Activated CD8-positive, alpha-beta memory T cell treated with anti-CD3 and anti-CD28 coated beads, Interleukin-2, amount 50 U/mL, for 4 hours (primary cell): ENCODE results near the gene SETDB2.

Experiments used
- DNase-seq: peaks from one replicate; pipeline ENCODE4 v3.0.0-alpha.2; 2020

Gene SETDB2

DNA sequence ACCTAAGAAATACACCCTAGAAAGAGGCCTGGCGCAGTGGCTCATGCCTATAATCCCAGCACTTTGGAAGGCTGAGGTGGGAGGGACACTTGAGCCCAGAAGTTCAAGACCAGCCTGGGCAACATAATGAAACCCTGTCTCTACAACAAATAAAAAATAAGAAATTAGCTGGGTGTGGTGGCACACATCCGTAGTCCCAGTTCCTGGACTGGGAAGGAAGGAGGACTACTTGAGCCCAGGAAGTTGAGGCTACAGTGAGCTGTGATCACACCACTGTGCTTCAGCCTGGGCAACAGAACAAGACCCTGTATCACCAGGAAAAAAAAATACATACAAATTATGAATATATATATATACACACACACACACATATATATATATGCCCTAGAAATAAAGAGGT is 94.3 kb downstream of the SETDB2 start:
- no peak for DNase-seq

DNA sequence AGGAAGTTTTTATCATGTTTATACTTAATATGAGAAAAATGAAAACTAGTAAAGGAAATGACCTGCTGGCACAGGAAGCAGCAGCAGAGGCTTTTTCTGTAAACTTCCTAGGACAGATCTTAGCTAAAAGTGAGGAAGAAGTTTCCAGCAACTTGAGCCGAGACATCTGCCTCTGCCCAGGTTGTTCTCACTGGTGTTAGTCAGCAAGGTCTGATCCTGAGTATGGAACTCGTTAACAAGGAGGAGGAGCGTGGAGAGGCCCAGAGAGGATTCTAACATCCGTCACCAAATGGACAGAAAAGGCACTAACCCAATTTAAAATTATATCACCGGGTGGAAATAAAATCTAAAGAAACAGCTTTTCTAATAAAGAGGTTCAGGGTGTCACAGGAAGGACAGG is 95.2 kb downstream of the SETDB2 start:
- DNase-seq: no peak

- DNase-seq: no peak
Measured at GRCh38 chr13:49539746-49540145, 95.7 kb downstream of the SETDB2 start.

- peak; percentile 19 for DNase-seq
Measured at GRCh38 chr13:49540552-49540951, 96.5 kb downstream of the SETDB2 start.

GRCh38 chr13:49543656-49544055 is 99.6 kb downstream of the SETDB2 start:
- DNase-seq: no peak
